H1 (cell line): ENCODE results near the gene CYB561. TPM values are rescaled to one million over a fixed set of nuclear protein-coding genes. Genes with fewer than 3 reads are reported as not detected.

ENCODE experiments used
- CTCF ChIA-PET: fragments of 300-600 bp; sonication (Branson Sonifier 250); formaldehyde crosslinking; loops from one replicate; lab custom pipeline; 2021; ENCODE audit not compliant: partially characterized antibody; lab: Charles Lee
- POLR2A ChIA-PET: fragments of 300-600 bp; sonication (Branson Sonifier 250); formaldehyde crosslinking; loops from one replicate; lab custom pipeline; 2021; ENCODE audit warnings: inconsistent platforms; ENCODE audit not compliant: partially characterized antibody; lab: Charles Lee
- DNase-seq, 2 experiments: peaks; one replicate each; pipeline versions ENCODE4 v3.0.0 to v3.0.0-alpha.2; 2010 to 2022; ENCODE audit warnings: low spot score in 2 of 2, low read depth in 1 of 2, mixed read lengths in 1 of 2
- FAIRE-seq: peaks from 2 replicates; lab custom pipeline; 2011; peaks lifted over from hg19 to GRCh38; lab: Jason Lieb, UNC
- H2AFZ ChIP-seq: 2 replicates; pipeline ENCODE4 v1.8.1; 2012; ENCODE audit warnings: low read length, inconsistent platforms
- H2AK5ac ChIP-seq: 2 replicates; pipeline ENCODE4 v1.6.1; 2013; ENCODE audit warnings: low read depth, low read length
- H2BK120ac ChIP-seq: replicated peaks from 2 replicates; pipeline ENCODE3; 2013; ENCODE audit warnings: low read depth, low read length, inconsistent platforms
- H2BK12ac ChIP-seq: 2 replicates; pipeline ENCODE4 v1.6.1; 2013; ENCODE audit warnings: low read depth, low read length
- H2BK15ac ChIP-seq: 2 replicates; pipeline ENCODE4 v1.6.1; 2013; ENCODE audit warnings: low read length
- H2BK20ac ChIP-seq: 2 replicates; pipeline ENCODE4 v1.6.1; 2013; ENCODE audit warnings: low read length
- H2BK5ac ChIP-seq: 2 replicates; pipeline ENCODE4 v1.6.1; 2013; ENCODE audit warnings: low read depth, low read length
- H3K14ac ChIP-seq: 2 replicates; pipeline ENCODE4 v1.6.1; 2013; ENCODE audit warnings: inconsistent platforms; ENCODE audit not compliant: insufficient read length
- H3K18ac ChIP-seq: 2 replicates; pipeline ENCODE4 v1.6.1; 2013; ENCODE audit warnings: low read length; ENCODE audit errors: extremely low read depth
- H3K23ac ChIP-seq: 2 replicates; pipeline ENCODE4 v1.6.1; 2013; ENCODE audit warnings: inconsistent platforms; ENCODE audit not compliant: insufficient read length
- H3K23me2 ChIP-seq: 2 replicates; pipeline ENCODE4 v1.6.1; 2013; ENCODE audit warnings: low read depth, low read length
- H3K27ac ChIP-seq: 2 replicates; pipeline ENCODE4 v1.6.1; 2011; ENCODE audit warnings: low read depth, low read length, inconsistent platforms
- H3K27me3 ChIP-seq, 4 experiments: replicated peaks in 1 of 4; 1 replicate in 1 of 4; 2 replicates in 3 of 4; pipeline versions ENCODE4 v1.6.1 to v1.8.1; 2011 to 2013; ENCODE audit warnings: low read length in 3 of 4, mild to moderate bottlenecking in 3 of 4, inconsistent platforms in 2 of 4, mixed read lengths in 2 of 4, moderate library complexity in 1 of 4; ENCODE audit not compliant: control insufficient read depth in 3 of 4, insufficient read depth in 3 of 4; ENCODE audit errors: extremely low read depth in 1 of 4
- H3K36me3 ChIP-seq, 4 experiments: 2 replicates each; pipeline versions ENCODE4 v1.6.1 to v1.8.1; 2011 to 2013; ENCODE audit warnings: mild to moderate bottlenecking in 4 of 4, low read length in 3 of 4, moderate library complexity in 2 of 4, control low read depth in 1 of 4, inconsistent platforms in 1 of 4; ENCODE audit not compliant: insufficient read depth in 4 of 4, control insufficient read depth in 2 of 4
- H3K4ac ChIP-seq: replicated peaks from 2 replicates; pipeline ENCODE3; 2013; ENCODE audit warnings: low read length, low read depth, mixed read lengths, inconsistent platforms; ENCODE audit not compliant: insufficient read length
- H3K4me1 ChIP-seq, 4 experiments: replicated peaks in 1 of 4; 1 replicate in 1 of 4; 2 replicates in 3 of 4; pipeline versions ENCODE4 v1.6.1 to v1.8.1; 2011 to 2013; ENCODE audit warnings: low read length in 3 of 4, inconsistent platforms in 2 of 4, mixed read lengths in 1 of 4; ENCODE audit not compliant: insufficient read depth in 4 of 4, control insufficient read depth in 3 of 4
- H3K4me2 ChIP-seq, 2 experiments: 2 replicates each; pipeline versions ENCODE4 v1.6.1 to v1.8.1; 2011 to 2013; ENCODE audit warnings: low read depth in 2 of 2, low read length in 2 of 2, control low read depth in 1 of 2, inconsistent platforms in 1 of 2, mild to moderate bottlenecking in 1 of 2; ENCODE audit not compliant: insufficient read depth in 1 of 2
- H3K4me3 ChIP-seq, 4 experiments: fragments of 200-600, 300-600 bp in 1 of 4; sonication (generic), shearing (Covaris generic), sonication (Bioruptor Twin) in 1 of 4; 2 replicates each; pipeline versions ENCODE4 v1.5.1 to v1.8.1; 2011 to 2016; ENCODE audit warnings: low read length in 4 of 4, low read depth in 3 of 4, control low read depth in 2 of 4, inconsistent platforms in 2 of 4, mild to moderate bottlenecking in 2 of 4, mixed read lengths in 1 of 4, moderate library complexity in 1 of 4; ENCODE audit not compliant: insufficient read depth in 2 of 4; ENCODE audit errors: extremely low read depth in 1 of 4
- H3K56ac ChIP-seq: replicated peaks from 2 replicates; pipeline ENCODE3; 2013; ENCODE audit warnings: low read depth, mild to moderate bottlenecking, mixed read lengths, low read length, inconsistent platforms; ENCODE audit not compliant: insufficient read length
- H3K79me1 ChIP-seq: 2 replicates; pipeline ENCODE4 v1.6.1; 2013; ENCODE audit warnings: low read depth, low read length, control low read depth
- H3K79me2 ChIP-seq, 2 experiments: 2 replicates each; pipeline versions ENCODE4 v1.6.1 to v1.8.1; 2012 to 2013; ENCODE audit warnings: low read length in 2 of 2, mild to moderate bottlenecking in 2 of 2, inconsistent platforms in 1 of 2; ENCODE audit not compliant: insufficient read depth in 2 of 2, control insufficient read depth in 1 of 2
- H3K9ac ChIP-seq, 4 experiments: replicated peaks in 1 of 4; 1 replicate in 1 of 4; 2 replicates in 3 of 4; pipeline versions ENCODE4 v1.6.1 to v1.8.1; 2011 to 2013; ENCODE audit warnings: low read depth in 3 of 4, low read length in 3 of 4, control low read depth in 2 of 4, mild to moderate bottlenecking in 2 of 4, moderate library complexity in 2 of 4, inconsistent platforms in 1 of 4; ENCODE audit errors: extremely low read depth in 1 of 4
- H3K9me3 ChIP-seq, 2 experiments: 2 replicates each; pipeline versions ENCODE4 v1.6.1 to v1.8.1; 2012 to 2013; ENCODE audit warnings: mild to moderate bottlenecking in 2 of 2, moderate library complexity in 2 of 2, control low read depth in 1 of 2, inconsistent platforms in 1 of 2, low read depth in 1 of 2, low read length in 1 of 2, mixed read lengths in 1 of 2; ENCODE audit not compliant: insufficient read depth in 2 of 2
- H4K20me1 ChIP-seq, 2 experiments: replicated peaks in 1 of 2; 2 replicates each; pipeline versions ENCODE3 to v1.8.1; 2011 to 2013; ENCODE audit warnings: inconsistent platforms in 2 of 2, low read length in 2 of 2, mild to moderate bottlenecking in 1 of 2; ENCODE audit not compliant: insufficient read depth in 2 of 2, control insufficient read depth in 1 of 2
- H4K5ac ChIP-seq: 2 replicates; pipeline ENCODE4 v1.6.1; 2013; ENCODE audit warnings: low read length, low read depth, mixed read lengths, inconsistent platforms; ENCODE audit not compliant: insufficient read length
- H4K8ac ChIP-seq: 2 replicates; pipeline ENCODE4 v1.8.0; 2013; ENCODE audit warnings: mild to moderate bottlenecking, moderate library complexity, low read length, inconsistent platforms; ENCODE audit not compliant: insufficient read depth; ENCODE audit errors: extremely low read depth
- H4K91ac ChIP-seq: replicated peaks from 2 replicates; pipeline ENCODE3; 2013; ENCODE audit warnings: low read length, mixed read lengths, inconsistent platforms; ENCODE audit not compliant: insufficient read length
- BACH1 ChIP-seq: IDR thresholded peaks from 2 replicates; pipeline ENCODE4 v1.6.1; 2012; ENCODE audit warnings: low read length, improper control_type of control experiment
- CBX5 ChIP-seq: fragments of 300-800, 300-1000 bp; sonication (generic); IDR thresholded peaks from 2 replicates; pipeline ENCODE4 v1.7.1; 2016; ENCODE audit warnings: antibody characterized with exemption, low read length, low read depth
- CHD2 ChIP-seq: IDR thresholded peaks from 2 replicates; pipeline ENCODE4 v1.6.1; 2012; ENCODE audit warnings: low read length, improper control_type of control experiment
- FOSL1 ChIP-seq: IDR thresholded peaks from 2 replicates; pipeline ENCODE4 v1.6.1; 2011; ENCODE audit warnings: mild to moderate bottlenecking, low read depth, low read length, moderate library complexity; ENCODE audit not compliant: insufficient read depth
- JUN ChIP-seq: IDR thresholded peaks from 2 replicates; pipeline ENCODE4 v1.6.1; 2011; ENCODE audit warnings: low read depth, mild to moderate bottlenecking, improper control_type of control experiment, low read length
- KDM5A ChIP-seq: fragments of 200-600 bp; IDR thresholded peaks from 2 replicates; pipeline ENCODE4 v1.7.1; 2012; ENCODE audit warnings: mild to moderate bottlenecking, low read length, inconsistent platforms, mixed read lengths
- NRF1 ChIP-seq: IDR thresholded peaks from 2 replicates; pipeline ENCODE4 v1.6.1; 2011; ENCODE audit warnings: mild to moderate bottlenecking, low read depth, low read length, improper control_type of control experiment
- RXRA ChIP-seq: IDR thresholded peaks from 2 replicates; pipeline ENCODE4 v1.6.1; 2011; ENCODE audit warnings: low read depth, mild to moderate bottlenecking, low read length, moderate library complexity; ENCODE audit not compliant: insufficient read depth
- SAP30 ChIP-seq: fragments of 300-600 bp; sonication (generic); IDR thresholded peaks from 2 replicates; pipeline ENCODE4 v1.7.1; 2012; ENCODE audit warnings: low read length, moderate library complexity, mild to moderate bottlenecking, inconsistent platforms; ENCODE audit not compliant: insufficient read depth, insufficient replicate concordance
- SIX5 ChIP-seq: IDR thresholded peaks from 2 replicates; pipeline ENCODE4 v1.6.1; 2011; ENCODE audit warnings: mild to moderate bottlenecking, low read depth, low read length
- TAF1 ChIP-seq: IDR thresholded peaks from 2 replicates; pipeline ENCODE4 v1.6.1; 2011; ENCODE audit warnings: mild to moderate bottlenecking, low read depth, low read length
- TCF12 ChIP-seq: IDR thresholded peaks from 2 replicates; pipeline ENCODE4 v1.6.1; 2011; ENCODE audit warnings: low read depth, mild to moderate bottlenecking, low read length
- YY1 ChIP-seq: IDR thresholded peaks from 2 replicates; pipeline ENCODE4 v1.6.1; 2011; ENCODE audit warnings: low read depth, mild to moderate bottlenecking, low read length
- ZNF274 ChIP-seq: IDR thresholded peaks from 2 replicates; pipeline ENCODE4 v1.7.0; 2012; ENCODE audit warnings: low read length, borderline replicate concordance; ENCODE audit errors: extremely low read depth
- WGBS, 2 experiments: shearing (Covaris generic) in 1 of 2; methylation state at CpG; one replicate each; pipeline versions ENCODE4 v1.1.6 to v1.1.7; 2013 to 2015; ENCODE audit warnings: low lambda C conversion rate in 2 of 2, mixed read lengths in 2 of 2, inconsistent platforms in 1 of 2, low coverage in 1 of 2, missing lambda C conversion rate in 1 of 2; ENCODE audit not compliant: insufficient replicate concordance in 2 of 2, insufficient coverage in 1 of 2, insufficient read length in 1 of 2; ENCODE audit errors: extremely low coverage in 1 of 2, missing lambda C conversion rate in 1 of 2; 5-methylcytosine and 5-hydroxymethylcytosine counted together
- polyA plus RNA-seq, 7 experiments: library from polyadenylated mRNA; depleted of rRNA in 3 of 7; stranded (reverse) in 5 of 7; unstranded in 2 of 7; fragments of >200 nt in 5 of 7; fragments of 200-250 nt in 2 of 7; gene quantifications; 1 replicate in 5 of 7; 2 replicates in 1 of 7; 4 replicates in 1 of 7; pipeline versions ENCODE4 v1.2.1 to v1.2.3, GENCODE V29; 2011 to 2013; ENCODE audit warnings: missing spikeins in 2 of 7, mixed read lengths in 2 of 7
- total RNA-seq: library from RNA; stranded (reverse); fragmentation: NEBNext Ultra II Directional; extraction: Animal tissue kit (Norgen Biotek cat#: 25700); gene quantifications from 2 replicates; pipeline ENCODE4 v1.2.1, GENCODE V29; 2021

CYB561 gene
- total and polyA plus RNA-seq, 2 of the 8 experiments (the other 6 are each of a cell fraction or from before 2014, with no cell fraction given) = 19.7 to 23.4 TPM

DNA sequence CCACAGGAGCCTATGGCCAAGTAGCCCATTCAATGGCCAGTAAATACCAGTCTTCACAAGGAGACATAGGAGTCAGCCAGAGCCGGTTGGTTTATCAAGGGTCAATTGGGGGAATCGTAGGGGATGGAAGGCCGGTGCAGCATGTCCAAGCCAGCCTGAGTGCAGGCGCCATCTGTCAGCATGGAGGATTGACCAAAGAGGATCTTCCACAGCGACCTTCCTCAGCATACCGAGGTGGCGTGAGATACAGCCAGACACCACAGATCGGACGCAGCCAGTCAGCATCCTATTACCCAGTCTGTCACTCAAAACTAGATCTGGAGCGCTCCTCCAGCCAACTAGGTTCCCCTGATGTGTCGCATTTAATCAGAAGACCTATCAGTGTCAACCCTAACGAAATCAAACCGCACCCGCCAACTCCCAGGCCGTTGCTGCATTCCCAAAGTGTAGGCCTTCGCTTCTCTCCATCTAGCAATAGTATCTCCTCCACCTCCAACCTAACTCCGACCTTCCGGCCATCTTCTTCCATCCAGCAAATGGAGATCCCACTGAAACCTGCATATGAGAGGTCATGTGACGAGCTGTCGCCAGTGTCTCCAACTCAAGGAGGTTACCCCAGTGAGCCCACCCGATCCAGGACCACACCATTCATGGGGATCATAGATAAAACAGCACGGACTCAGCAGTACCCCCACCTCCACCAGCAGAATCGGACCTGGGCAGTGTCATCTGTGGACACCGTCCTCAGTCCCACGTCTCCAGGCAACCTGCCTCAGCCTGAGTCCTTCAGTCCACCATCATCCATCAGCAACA lies 25.0 kb downstream of the CYB561 start:
- Histone ChIP-seq H3K18ac (no peak overlapping the region), H2BK12ac (no peak overlapping the region), H2AK5ac (no peak overlapping the region), H4K20me1 (no peaks in the 10 kb centered on the region), H2BK15ac (no peak overlapping the region), H3K36me3 (no peaks in the 10 kb centered on the region), H3K4me2 (no peak overlapping the region), H3K4me3 (no peak overlapping the region), H4K8ac (no peak overlapping the region), H3K4ac (no peak overlapping the region), H3K14ac (no peak overlapping the region), H4K5ac (no peak overlapping the region), H3K9me3 (no peaks in the 10 kb centered on the region), H4K91ac (no peak overlapping the region), H3K27ac (no peak overlapping the region), H3K79me1 (no peaks in the 10 kb centered on the region), H3K79me2 (no peaks in the 10 kb centered on the region), H3K9ac (no peak overlapping the region), H3K23ac (no peak overlapping the region), H3K56ac (no peak overlapping the region), H2AFZ (no peak overlapping the region), H2BK120ac (no peak overlapping the region), H3K4me1 (no peaks in the 10 kb centered on the region), H2BK20ac (no peak overlapping the region), H2BK5ac (no peak overlapping the region), H3K27me3 (no peaks in the 10 kb centered on the region), H3K23me2 (no peaks in the 10 kb centered on the region)
- WGBS, 2 experiments = 95% methylated on average over 25 of the region's 25 CpGs; no CpG with 5 or more reads in 1 of the 2 experiments
- DNase-seq (no peak), FAIRE-seq (no peak)
- POLR2A ChIA-PET = no interaction called here
- CTCF ChIA-PET = interaction anchor here (0.9 to 21.7 kb wide), 5 partner anchors 8 to 21 kb away, joined by 3 to 415 read pairs (median 3); partner anchors contain the start of gene CYB561
- no peak for TF ChIP-seq BACH1
- no peak for TF ChIP-seq ZNF274
- no peak for TF ChIP-seq TCF12
- TF ChIP-seq RXRA = no peak
- TF ChIP-seq YY1 = no peak
- TF ChIP-seq CHD2 = no peak
- no peak for TF ChIP-seq CBX5
- no peak for TF ChIP-seq JUN
- no peak for TF ChIP-seq SAP30
- TF ChIP-seq FOSL1 = no peak
- TF ChIP-seq TAF1 = no peak
- TF ChIP-seq SIX5 = no peak
- no peak for TF ChIP-seq NRF1
- TF ChIP-seq KDM5A = no peak
